ENCODE measurements around the gene FSCN2. TPM values are rescaled to one million over a fixed set of nuclear protein-coding genes. Genes with fewer than 3 reads are reported as not detected.

FSCN2 gene
- total RNA-seq, 6 experiments from 2014 or later = 0.22 TPM; not detected in 5

- Histone ChIP-seq H3K4me3 (no peak overlapping the region), H3K27ac (no peak overlapping the region), H3K36me3 (peaks cover 0 to 13% (median 4%) of the 10 kb centered on the region in 4 donors), H3K9me3 (no peaks in the 10 kb centered on the region), H3K27me3 (no peaks in the 10 kb centered on the region), H3K4me1 (no peaks in the 10 kb centered on the region)
- DNase-seq = no peak
- TF ChIP-seq, protein P1, sequence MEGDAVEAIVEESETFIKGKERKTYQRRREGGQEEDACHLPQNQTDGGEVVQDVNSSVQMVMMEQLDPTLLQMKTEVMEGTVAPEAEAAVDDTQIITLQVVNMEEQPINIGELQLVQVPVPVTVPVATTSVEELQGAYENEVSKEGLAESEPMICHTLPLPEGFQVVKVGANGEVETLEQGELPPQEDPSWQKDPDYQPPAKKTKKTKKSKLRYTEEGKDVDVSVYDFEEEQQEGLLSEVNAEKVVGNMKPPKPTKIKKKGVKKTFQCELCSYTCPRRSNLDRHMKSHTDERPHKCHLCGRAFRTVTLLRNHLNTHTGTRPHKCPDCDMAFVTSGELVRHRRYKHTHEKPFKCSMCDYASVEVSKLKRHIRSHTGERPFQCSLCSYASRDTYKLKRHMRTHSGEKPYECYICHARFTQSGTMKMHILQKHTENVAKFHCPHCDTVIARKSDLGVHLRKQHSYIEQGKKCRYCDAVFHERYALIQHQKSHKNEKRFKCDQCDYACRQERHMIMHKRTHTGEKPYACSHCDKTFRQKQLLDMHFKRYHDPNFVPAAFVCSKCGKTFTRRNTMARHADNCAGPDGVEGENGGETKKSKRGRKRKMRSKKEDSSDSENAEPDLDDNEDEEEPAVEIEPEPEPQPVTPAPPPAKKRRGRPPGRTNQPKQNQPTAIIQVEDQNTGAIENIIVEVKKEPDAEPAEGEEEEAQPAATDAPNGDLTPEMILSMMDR (IDR thresholded peaks at IDR 0.05) = no peak
- TF ChIP-seq POLR2A (IDR thresholded peaks at IDR 0.05) = no peak
- 90% methylated on average over 4 of the region's 26 CpGs for WGBS (ENCODE audit: insufficient coverage, low coverage, low lambda C conversion rate, missing lambda C conversion rate)
- intact Hi-C loops (cut with DNase I) = loop anchor here in 1 of 2 donors (10.0 kb wide), 1 partner anchor 56 kb away; no protein-coding TSS in a partner anchor
- no peak for ATAC-seq
These were observed 10.7 kb downstream of the FSCN2 start for GRCh38 chr17:81538651-81539570.

DNA sequence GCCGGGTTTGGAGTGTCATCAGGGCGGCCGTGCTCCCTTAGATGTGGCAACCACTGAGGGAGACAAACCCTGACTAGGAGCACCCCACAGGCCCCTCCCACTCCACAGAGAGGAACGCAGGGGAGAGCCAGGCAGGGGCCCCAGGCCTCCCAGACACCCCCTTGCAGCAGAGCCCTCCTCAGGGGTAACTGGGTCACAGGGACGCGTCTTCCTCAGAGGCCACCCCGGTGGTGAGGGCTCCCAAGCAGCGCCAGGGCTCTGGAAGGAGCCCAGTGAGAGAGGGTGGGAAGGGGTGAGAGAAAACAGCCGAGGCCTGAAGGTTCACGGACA, 11.4 kb downstream of the FSCN2 start:
- peaks cover 0 to 13% (median 4%) of the 10 kb centered on the region in 4 donors for H3K36me3 ChIP-seq
- 60% methylated on average over 1 of the region's 10 CpGs for WGBS (ENCODE audit: insufficient coverage, low coverage, low lambda C conversion rate, missing lambda C conversion rate)
- DNase-seq = no peak
- ATAC-seq = no peak
- TF ChIP-seq, protein P1 (IDR thresholded peaks at IDR 0.05) = no peak
- TF ChIP-seq POLR2A (IDR thresholded peaks at IDR 0.05) = no peak
- H3K27me3 ChIP-seq = no peaks in the 10 kb centered on the region
- H3K4me3 ChIP-seq = no peak overlapping the region
- no peak overlapping the region for H3K27ac ChIP-seq
- intact Hi-C loops (cut with DNase I) = loop anchor here in 1 of 2 donors (10.0 kb wide), 1 partner anchor 55 kb away; no protein-coding TSS in a partner anchor
- no peaks in the 10 kb centered on the region for H3K9me3 ChIP-seq
- H3K4me1 ChIP-seq = no peaks in the 10 kb centered on the region

DNA sequence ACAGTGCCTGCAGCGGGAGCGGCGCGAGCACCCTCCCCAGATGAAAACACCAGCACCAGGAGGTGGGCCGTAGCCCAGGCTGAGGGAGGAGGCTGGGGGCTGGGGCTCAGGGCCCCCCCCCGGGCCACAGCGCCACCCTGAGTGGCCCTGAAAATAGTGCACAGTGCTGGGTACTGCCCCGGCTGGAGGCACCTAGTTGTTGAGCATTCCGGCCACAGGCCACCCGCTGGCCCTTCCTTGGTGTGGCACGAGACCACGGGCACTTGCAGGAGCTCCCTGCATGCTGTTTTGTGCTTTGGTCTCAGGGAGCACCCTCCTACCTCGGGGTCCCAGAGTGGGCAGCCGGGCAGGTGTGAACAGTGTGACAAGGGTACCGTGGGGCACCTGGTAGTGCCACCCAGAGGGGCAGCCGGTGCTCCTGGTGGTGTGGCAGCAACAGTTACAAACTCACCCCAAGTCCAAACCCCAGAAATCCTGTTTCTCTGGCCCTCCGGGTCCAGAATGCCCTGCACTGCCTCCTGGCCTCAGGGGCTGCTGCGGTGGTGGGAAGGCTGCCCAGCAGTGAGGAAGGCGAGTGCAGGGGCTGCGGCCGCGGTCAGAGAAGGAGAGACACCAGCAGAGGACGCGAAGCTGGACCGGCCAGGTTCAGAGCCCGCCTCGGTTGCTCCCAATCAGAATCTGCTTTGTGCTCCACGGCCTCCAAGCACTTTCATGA, 11.9 kb downstream of the FSCN2 start:
- no CpG with 5 or more reads among the region's 28 CpGs for WGBS (ENCODE audit: insufficient coverage, low coverage, low lambda C conversion rate, missing lambda C conversion rate)
- no peaks in the 10 kb centered on the region for H3K27me3 ChIP-seq
- intact Hi-C loops (cut with DNase I) = loop anchor here in 1 of 2 donors (10.0 kb wide), 1 partner anchor 55 kb away; no protein-coding TSS in a partner anchor
- TF ChIP-seq, protein P1 (IDR thresholded peaks at IDR 0.05) = no peak
- no peak for TF ChIP-seq POLR2A (IDR thresholded peaks at IDR 0.05)
- ATAC-seq (no peak), DNase-seq (no peak)
- H3K36me3 ChIP-seq = peaks cover 0 to 13% (median 4%) of the 10 kb centered on the region in 4 donors
- no peak overlapping the region for H3K27ac ChIP-seq
- no peak overlapping the region for H3K4me3 ChIP-seq
- H3K9me3 ChIP-seq = no peaks in the 10 kb centered on the region
- H3K4me1 ChIP-seq = no peaks in the 10 kb centered on the region

GRCh38 chr17:81540676-81541027, 12.5 kb downstream of the FSCN2 start:
- TF ChIP-seq, protein P1 (IDR thresholded peaks at IDR 0.05) = no peak
- TF ChIP-seq POLR2A (IDR thresholded peaks at IDR 0.05) = no peak
- no peak for DNase-seq
- intact Hi-C loops (cut with DNase I) = no loop called here
- Histone ChIP-seq H3K9me3 (no peaks in the 10 kb centered on the region), H3K36me3 (peaks cover 0 to 16% (median 4%) of the 10 kb centered on the region in 4 donors), H3K4me3 (no peak overlapping the region), H3K27me3 (no peaks in the 10 kb centered on the region), H3K27ac (no peak overlapping the region), H3K4me1 (no peaks in the 10 kb centered on the region)
- no peak for ATAC-seq
- no CpG with 5 or more reads among the region's 14 CpGs for WGBS (ENCODE audit: insufficient coverage, low coverage, low lambda C conversion rate, missing lambda C conversion rate)
